Fibroblast of pulmonary artery (primary cell): ENCODE data around the gene CSNK1D.

ENCODE experiments used
- DNase-seq: peaks from one replicate; pipeline ENCODE4 v3.0.0-alpha.2; 2010; ENCODE audit warnings: low read depth
- H3K4me3 ChIP-seq: replicated peaks from 2 replicates; pipeline ENCODE4 v1.5.1; 2011; ENCODE audit warnings: low read depth, mild to moderate bottlenecking, control low read depth, low read length, moderate library complexity
- CTCF ChIP-seq: IDR thresholded peaks from 2 replicates; pipeline ENCODE4 v1.5.1; 2011; ENCODE audit warnings: mild to moderate bottlenecking, control low read depth, low read length, inconsistent platforms; ENCODE audit errors: missing control alignments

Gene CSNK1D

GRCh38 chr17:82253179-82253544 is 20.3 kb downstream of the CSNK1D start:
- TF ChIP-seq CTCF: no peak
- H3K4me3 ChIP-seq: no peak overlapping the region
- DNase-seq: no peak

DNA sequence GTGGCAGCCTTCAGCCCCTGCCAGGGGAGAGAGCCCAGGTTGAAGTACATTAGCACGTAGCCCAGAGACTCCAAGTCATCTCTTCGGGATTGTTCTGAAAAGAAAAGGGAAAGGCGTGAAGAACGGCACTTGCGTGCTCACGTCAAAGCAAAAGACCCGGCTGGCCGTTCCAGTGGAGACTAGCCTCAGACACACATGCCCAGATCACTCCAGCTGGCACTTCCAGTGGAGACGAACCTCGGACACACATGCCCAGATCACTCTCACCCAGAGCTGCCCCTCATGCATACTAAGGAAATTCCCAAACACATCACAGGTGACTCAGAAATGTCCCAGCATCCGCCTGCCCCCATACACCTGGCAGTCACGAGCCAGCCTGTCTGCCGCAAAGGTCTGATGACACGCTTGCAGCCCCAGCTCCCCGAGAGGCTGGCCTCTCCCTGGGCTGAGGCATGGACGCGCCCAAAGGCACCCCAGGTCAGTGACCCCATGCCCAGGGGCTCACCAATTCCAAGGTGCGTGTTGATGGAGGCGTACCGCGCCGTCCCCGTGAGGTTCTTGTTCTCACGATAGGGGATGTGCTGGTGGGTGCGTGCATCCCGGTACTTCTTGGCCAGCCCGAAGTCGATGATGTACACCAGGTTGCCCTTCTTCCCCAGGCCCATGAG is 20.9 kb downstream of the CSNK1D start:
- no peak overlapping the region for H3K4me3 ChIP-seq
- no peak for DNase-seq
- no peak for TF ChIP-seq CTCF

DNA sequence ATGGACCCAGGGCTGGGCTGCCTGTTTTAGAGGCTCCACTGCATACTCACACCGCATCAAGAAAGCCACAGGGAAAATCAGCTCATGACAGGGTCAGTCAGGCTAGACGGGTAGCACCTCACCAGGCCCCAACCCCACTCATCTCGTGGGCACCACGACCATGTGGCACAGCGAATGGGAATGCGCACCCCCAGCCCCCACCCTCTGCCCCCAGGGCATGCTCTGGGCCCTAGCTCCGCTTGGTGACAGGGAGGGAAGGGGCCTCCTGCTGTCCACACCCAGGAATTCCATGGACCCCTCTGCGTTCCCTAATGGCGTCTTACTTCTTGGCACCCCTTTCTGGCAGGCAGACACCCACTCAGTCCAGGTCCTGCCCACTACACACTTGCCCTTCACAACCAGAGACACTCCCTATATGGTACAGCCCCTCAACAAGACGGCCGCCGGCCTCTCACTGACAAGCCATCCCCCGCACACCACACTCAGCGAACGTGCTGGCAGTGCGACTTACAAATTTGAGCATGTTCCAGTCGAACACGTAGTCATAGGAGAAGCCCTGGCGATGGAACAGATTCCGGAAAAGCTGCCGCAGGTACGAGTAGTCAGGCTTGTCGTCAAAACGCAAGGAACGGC is 22.5 kb downstream of the CSNK1D start:
- H3K4me3 ChIP-seq: no peak overlapping the region
- no peak for DNase-seq
- no peak for TF ChIP-seq CTCF

DNA sequence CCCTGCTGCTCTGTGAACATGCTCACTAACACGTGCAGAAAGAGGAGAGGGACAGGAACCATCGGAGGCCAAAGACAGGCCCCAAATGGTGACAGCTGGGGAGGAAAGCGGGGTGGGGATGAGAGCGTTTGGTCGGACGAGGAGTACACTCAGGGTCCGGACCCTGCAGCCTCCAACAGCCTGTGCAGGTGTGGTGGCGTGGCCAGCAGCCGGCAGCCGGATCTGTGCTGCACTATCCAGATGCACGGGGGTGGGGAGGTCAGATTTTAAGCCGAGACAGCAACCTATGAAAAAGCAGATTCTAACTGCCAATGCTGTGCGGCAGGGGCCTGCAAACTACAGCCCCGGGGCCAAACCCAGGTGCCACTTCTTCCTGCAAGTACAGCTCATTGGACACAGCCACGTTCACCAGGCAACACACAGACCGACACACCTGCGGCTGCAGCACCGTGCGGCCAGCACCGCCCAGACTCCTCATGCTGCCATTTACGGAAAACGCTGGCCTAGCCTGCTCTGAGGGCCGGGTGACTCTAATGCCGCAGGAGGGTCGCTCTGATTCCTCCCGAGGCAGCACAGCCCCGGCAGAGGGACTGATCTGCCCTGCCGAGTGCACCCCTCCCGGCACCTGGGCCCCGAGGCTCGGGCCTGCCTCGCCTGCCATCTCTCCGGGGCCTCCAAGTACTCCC is 23.5 kb downstream of the CSNK1D start:
- no peak for TF ChIP-seq CTCF
- DNase-seq: no peak
- no peak overlapping the region for H3K4me3 ChIP-seq

DNA sequence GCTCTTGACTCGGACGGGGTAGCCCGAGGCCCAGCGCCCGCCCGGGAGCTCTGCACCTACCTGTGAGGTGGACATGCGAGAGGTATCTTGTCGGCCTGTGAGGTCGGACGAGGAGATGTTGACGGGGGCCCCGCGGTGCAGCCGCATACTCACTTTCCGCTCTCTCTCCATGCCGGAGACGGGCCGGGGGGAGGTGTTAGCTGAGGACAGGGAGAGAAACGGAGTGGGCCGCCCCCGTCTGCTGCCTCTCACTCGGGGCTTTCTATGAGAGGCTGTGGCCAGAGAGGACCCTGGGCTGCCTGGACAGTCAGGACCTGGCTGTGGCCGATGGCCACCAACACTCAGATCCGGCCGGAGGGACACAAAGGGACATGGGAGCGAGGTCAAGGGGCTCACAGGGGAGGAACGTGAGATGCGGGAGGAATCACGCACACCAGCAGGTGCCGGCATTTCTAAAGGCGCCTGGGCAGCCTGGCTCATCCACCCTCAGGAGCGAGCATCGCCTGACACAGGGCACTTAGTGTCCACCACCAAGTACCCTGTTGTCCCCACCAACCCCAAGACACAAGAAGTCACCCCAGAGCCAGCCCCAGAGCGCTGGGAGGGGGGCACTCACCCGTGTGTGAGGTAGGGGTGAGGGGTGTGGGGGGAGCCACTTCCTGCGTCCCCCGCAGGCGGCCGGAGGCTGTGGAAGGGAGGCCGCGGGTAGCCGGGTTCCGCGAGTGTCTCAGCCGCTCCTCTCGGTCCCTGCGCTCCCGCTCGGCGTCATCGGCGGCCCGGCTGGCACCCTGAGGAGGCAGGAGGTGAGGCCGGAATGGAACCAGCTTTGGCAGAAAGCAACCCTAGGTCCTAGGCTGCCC is 24.5 kb downstream of the CSNK1D start:
- no peak overlapping the region for H3K4me3 ChIP-seq
- TF ChIP-seq CTCF: no peak
- DNase-seq: no peak

- no peak for DNase-seq
- no peak overlapping the region for H3K4me3 ChIP-seq
- no peak for TF ChIP-seq CTCF
Measured at GRCh38 chr17:82247856-82248671, 25.4 kb downstream of the CSNK1D start.
